GM12878 (cell line): ENCODE measurements around the gene LSM12. TPM values are rescaled to one million over a fixed set of nuclear protein-coding genes. Genes with fewer than 3 reads are reported as not detected.

Experiments
- ATAC-seq: fragments of 200-7000 bp; cut with Tn5 transposase; 3 replicates; pipeline ENCODE4 v1.9.1; 2020; ENCODE audit warnings: mild to moderate bottlenecking, moderate library complexity
- BruUV-seq: library from RNA; stranded (reverse); fragments of 400-500 nt; replicated peaks from 2 replicates; lab custom pipeline; 2021; lab: Mats Ljungman, UMichigan
- CTCF ChIA-PET: fragments of 300-600 bp; sonication (Branson Sonifier 250); formaldehyde crosslinking; extraction: SDS; loops from one replicate; lab custom pipeline; 2021; ENCODE audit warnings: inconsistent platforms; lab: Yijun Ruan, JAX
- POLR2A ChIA-PET: fragments of 350-600 bp; formaldehyde crosslinking; extraction: SDS; loops from one replicate; lab custom pipeline; 2021; ENCODE audit warnings: inconsistent platforms; lab: Charles Lee
- RAD21 ChIA-PET: fragments of 300-600 bp; sonication (Branson Sonifier 250); formaldehyde crosslinking; loops from one replicate; lab custom pipeline; 2023; ENCODE audit warnings: antibody characterized with exemption; ENCODE audit not compliant: unreplicated experiment; lab: Charles Lee
- SMC1A ChIA-PET: fragments of 300-600 bp; sonication (Branson Sonifier 250); formaldehyde crosslinking; loops from one replicate; lab custom pipeline; 2023; ENCODE audit not compliant: unreplicated experiment, uncharacterized antibody; lab: Charles Lee
- DNase-seq: peaks from one replicate; pipeline ENCODE4 v3.0.0-alpha.2; 2011; ENCODE audit warnings: low read depth, low spot score
- FAIRE-seq: peaks from 3 replicates; lab custom pipeline; 2011; peaks lifted over from hg19 to GRCh38; lab: Jason Lieb, UNC
- H2AFZ ChIP-seq: 2 replicates; pipeline ENCODE4 v1.6.0; 2011; ENCODE audit warnings: low read depth, low read length, control low read depth; ENCODE audit not compliant: control insufficient read depth
- H3K27ac ChIP-seq: 2 replicates; pipeline ENCODE4 v1.5.1; 2011; ENCODE audit warnings: control low read depth; ENCODE audit not compliant: control insufficient read depth, insufficient read depth
- H3K27me3 ChIP-seq, 2 experiments: replicated peaks in 1 of 2; 2 replicates each; pipeline versions ENCODE4 v1.6.0 to v1.6.1; 2011; ENCODE audit warnings: low read length in 1 of 2; ENCODE audit not compliant: control insufficient read depth in 2 of 2, insufficient read depth in 2 of 2
- H3K36me3 ChIP-seq, 2 experiments: 2 replicates each; pipeline ENCODE4 v1.5.1; 2011; ENCODE audit warnings: low read length in 1 of 2; ENCODE audit not compliant: control insufficient read depth in 2 of 2, insufficient read depth in 2 of 2
- H3K4me1 ChIP-seq: 2 replicates; pipeline ENCODE4 v1.6.1; 2011; ENCODE audit warnings: mild to moderate bottlenecking, low read length, moderate library complexity, mixed read lengths; ENCODE audit not compliant: control insufficient read depth, insufficient read depth
- H3K4me2 ChIP-seq: 2 replicates; pipeline ENCODE4 v1.6.0; 2011; ENCODE audit warnings: control low read depth; ENCODE audit not compliant: control insufficient read depth, insufficient read depth
- H3K4me3 ChIP-seq: fragments of 200-600 bp; sonication (generic); 2 replicates; pipeline ENCODE4 v1.5.1; 2016
- H3K79me2 ChIP-seq: 2 replicates; pipeline ENCODE4 v1.6.0; 2011; ENCODE audit warnings: low read length; ENCODE audit not compliant: control insufficient read depth, insufficient read depth
- H3K9ac ChIP-seq: 2 replicates; pipeline ENCODE4 v1.8.0; 2011; ENCODE audit warnings: low read length, control low read depth, mixed read lengths; ENCODE audit not compliant: control insufficient read depth, insufficient read depth
- H3K9me3 ChIP-seq: replicated peaks from 3 replicates; pipeline ENCODE4 v1.5.1; 2011; ENCODE audit warnings: mild to moderate bottlenecking, low read length; ENCODE audit not compliant: control insufficient read depth, insufficient read depth
- H4K20me1 ChIP-seq: 2 replicates; pipeline ENCODE4 v1.6.0; 2011; ENCODE audit not compliant: control insufficient read depth, insufficient read depth
- ATF7 ChIP-seq: fragments of 450-650 bp; IDR thresholded peaks from 2 replicates; pipeline ENCODE4 v1.6.1; 2016; ENCODE audit warnings: low read depth, mild to moderate bottlenecking
- CBFB ChIP-seq: IDR thresholded peaks from 2 replicates; pipeline ENCODE4 v1.6.1; 2016; ENCODE audit warnings: antibody characterized with exemption, low read depth
- EED ChIP-seq: sonication (generic); IDR thresholded peaks from 2 replicates; pipeline ENCODE4 v1.6.1; 2016; ENCODE audit warnings: antibody characterized with exemption, low read depth
- JUND ChIP-seq: IDR thresholded peaks from 2 replicates; pipeline ENCODE4 v1.6.1; 2012; ENCODE audit warnings: low read depth, mild to moderate bottlenecking, low read length, improper control_type of control experiment, moderate library complexity
- LARP7 ChIP-seq: fragments of 450-650 bp; IDR thresholded peaks from 2 replicates; pipeline ENCODE4 v1.6.1; 2017; ENCODE audit warnings: mild to moderate bottlenecking
- MTA3 ChIP-seq: IDR thresholded peaks from 2 replicates; pipeline ENCODE4 v1.6.1; 2012; ENCODE audit warnings: low read length, inconsistent platforms, borderline replicate concordance
- NBN ChIP-seq: fragments of 450-650 bp; IDR thresholded peaks from 2 replicates; pipeline ENCODE4 v1.6.1; 2016
- NR2C1 ChIP-seq: fragments of 450-650 bp; IDR thresholded peaks from 2 replicates; pipeline ENCODE4 v1.6.1; 2017; ENCODE audit warnings: antibody characterized with exemption, mild to moderate bottlenecking, moderate library complexity
- PKNOX1 ChIP-seq: fragments of 450-650 bp; IDR thresholded peaks from 2 replicates; pipeline ENCODE4 v1.6.1; 2016; ENCODE audit warnings: mild to moderate bottlenecking
- ZBED1 ChIP-seq: IDR thresholded peaks from 2 replicates; pipeline ENCODE4 v1.6.1; 2016; ENCODE audit warnings: borderline replicate concordance
- ZNF207 ChIP-seq: fragments of 450-650 bp; IDR thresholded peaks from 2 replicates; pipeline ENCODE4 v1.6.1; 2014; ENCODE audit warnings: antibody characterized with exemption, mild to moderate bottlenecking, borderline replicate concordance
- WGBS: methylation state at CpG from one replicate; pipeline ENCODE4 v1.1.6; 2016; ENCODE audit warnings: low lambda C conversion rate; ENCODE audit not compliant: insufficient replicate concordance, insufficient coverage; ENCODE audit errors: missing lambda C conversion rate; 5-methylcytosine and 5-hydroxymethylcytosine counted together
- in situ Hi-C: fragments of 300-500 bp; cut with MboI; formaldehyde crosslinking; loops from 9 replicates; pipeline ENCODE4 v1.14.3; 2018; ENCODE audit warnings: mixed read lengths
- intact Hi-C: fragments of 100-400 bp; cut with micrococcal nuclease; formaldehyde crosslinking; loops from one replicate; pipeline ENCODE4 v1.14.2; 2022; ENCODE audit not compliant: unreplicated experiment
- polyA plus RNA-seq, 11 experiments: library from polyadenylated mRNA; depleted of rRNA in 4 of 11; unstranded in 6 of 11; stranded (reverse) in 5 of 11; fragments of >200 nt; fragmentation: Nextera tagmentation in 4 of 11; fragmentation: Illumina TruSeq in 1 of 11; extraction: Ambion mirVana in 4 of 11; extraction: Trizol in 1 of 11; gene quantifications; 1 replicate in 1 of 11; 2 replicates in 10 of 11; pipeline versions ENCODE4 v1.2.1 to v1.2.3, GENCODE V29; 2011 to 2016; ENCODE audit warnings: inconsistent platforms in 2 of 11, missing spikeins in 2 of 11, low read depth in 1 of 11
- total RNA-seq, 4 experiments: library from RNA; depleted of rRNA in 3 of 4; stranded (reverse); fragments of >200 nt in 3 of 4; fragmentation: Illumina TruSeq in 1 of 4; extraction: Trizol in 1 of 4; gene quantifications; 2 replicates each; pipeline versions ENCODE4 v1.2.1 to v1.2.3, GENCODE V29; 2013 to 2021
- TF ChIP-seq, protein P1 (sequence below): fragments of 450-650 bp; IDR thresholded peaks from 2 replicates; pipeline ENCODE4 v1.6.1; 2016; ENCODE audit warnings: mild to moderate bottlenecking

LSM12 gene
- total and polyA plus RNA-seq, 10 of the 15 experiments (the other 5 are each of a cell fraction or from before 2014, with no cell fraction given): 51.1 to 206 (median 70.8) TPM

- Histone ChIP-seq H3K4me3 (no peak overlapping the region), H3K4me2 (no peak overlapping the region), H3K79me2 (peaks cover 22% of the 10 kb centered on the region), H4K20me1 (no peaks in the 10 kb centered on the region), H3K9me3 (no peaks in the 10 kb centered on the region; the same call in 1 of the 3 replicates), H3K4me1 (no peaks in the 10 kb centered on the region), H3K36me3 (peaks cover 8 to 28% of the 10 kb centered on the region in 2 experiments)
- CTCF ChIA-PET: interaction anchor here (0.7 to 5.1 kb wide), 17 partner anchors 8 to 489 kb away, joined by 3 to 42 read pairs (median 5); partner anchors contain the start of gene HDAC5
- no peak for ATAC-seq
- FAIRE-seq: no peak
- SMC1A ChIA-PET: interaction anchor here (1.5 to 4.7 kb wide), 5 partner anchors 11 to 125 kb away, joined by 4 to 20 read pairs (median 7); no protein-coding TSS in a partner anchor
- no TSS peak for BruUV-seq
- intact Hi-C loops: no loop called here
- POLR2A ChIA-PET: interaction anchor here (1.6 kb wide), 1 partner anchor 23 kb away, joined by 5 read pairs; the partner anchor contains the start of gene LSM12
- DNase-seq: no peak
- TF ChIP-seq ZBED1: no peak
- TF ChIP-seq NR2C1: no peak
- no peak for TF ChIP-seq PKNOX1
- no peak for TF ChIP-seq NBN
- no peak for TF ChIP-seq LARP7
- TF ChIP-seq, protein P1, sequence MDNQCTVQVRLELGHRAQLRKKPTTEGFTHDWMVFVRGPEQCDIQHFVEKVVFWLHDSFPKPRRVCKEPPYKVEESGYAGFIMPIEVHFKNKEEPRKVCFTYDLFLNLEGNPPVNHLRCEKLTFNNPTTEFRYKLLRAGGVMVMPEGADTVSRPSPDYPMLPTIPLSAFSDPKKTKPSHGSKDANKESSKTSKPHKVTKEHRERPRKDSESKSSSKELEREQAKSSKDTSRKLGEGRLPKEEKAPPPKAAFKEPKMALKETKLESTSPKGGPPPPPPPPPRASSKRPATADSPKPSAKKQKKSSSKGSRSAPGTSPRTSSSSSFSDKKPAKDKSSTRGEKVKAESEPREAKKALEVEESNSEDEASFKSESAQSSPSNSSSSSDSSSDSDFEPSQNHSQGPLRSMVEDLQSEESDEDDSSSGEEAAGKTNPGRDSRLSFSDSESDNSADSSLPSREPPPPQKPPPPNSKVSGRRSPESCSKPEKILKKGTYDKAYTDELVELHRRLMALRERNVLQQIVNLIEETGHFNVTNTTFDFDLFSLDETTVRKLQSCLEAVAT: no peak
- no peak for TF ChIP-seq CBFB
- TF ChIP-seq EED: no peak
- no peak for TF ChIP-seq JUND
- no peak for TF ChIP-seq MTA3
- no peak for TF ChIP-seq ATF7
- TF ChIP-seq ZNF207: no peak
- TF ChIP-seq, all 136 proteins: peak for 0
- Histone ChIP-seq H2AFZ (no peak overlapping the region), H3K27ac (no peak overlapping the region), H3K9ac (no peak overlapping the region), H3K27me3 (no peaks in the 10 kb centered on the region)
- 81% methylated on average over 4 of the region's 4 CpGs for WGBS
- RAD21 ChIA-PET: interaction anchor here (1.3 kb wide), 1 partner anchor 99 kb away, joined by 4 read pairs; no protein-coding TSS in a partner anchor
- in situ Hi-C loops: loop anchor here (5.0 kb wide), 1 partner anchor 101 kb away; the partner anchor contains the start of gene PPY
These were observed 23.2 kb downstream of the LSM12 start for GRCh38 chr17:44043272-44043696.
